Measurements from ENCODE around the gene ANKRD40. TPM values are rescaled to one million over a fixed set of nuclear protein-coding genes. Genes with fewer than 3 reads are reported as not detected.
A peak's percentile ranks its signal among the peaks of the same experiment; 100 is the strongest.

The ANKRD40 gene
- total and polyA plus RNA-seq, 9 of the 15 experiments (the other 6 are each of a cell fraction or from before 2014, with no cell fraction given) = 9.0 to 28.9 (median 27.7) TPM

GRCh38 chr17:50708050-50709000 is 611 bp upstream of the ANKRD40 start (continued):
- TF ChIP-seq CTCFL (IDR thresholded peaks at IDR 0.05; ENCODE audit: borderline replicate concordance, insufficient read depth, low read depth, low read length, poor library complexity, severe bottlenecking) (no peak), ZNF696 (CRISPR knock-in tag; conservative IDR thresholded peaks at IDR 0.05) (no peak), GATAD2A (IDR thresholded peaks at IDR 0.05) (no peak), ZNF668 (CRISPR knock-in tag; IDR thresholded peaks at IDR 0.05) (0 out of 2 replicates have a peak, but pooled peaks have one; percentile 51), EZH2 (IDR thresholded peaks at IDR 0.05; ENCODE audit: borderline replicate concordance, low read depth, low read length) (no peak), FOXA3 (CRISPR knock-in tag; conservative IDR thresholded peaks at IDR 0.05 in 1 of 2, IDR thresholded peaks at IDR 0.05 in 1 of 2) (0 out of 4 replicates have a peak, but pooled peaks have one; percentile 1 to 41), GABPA (tag; conservative IDR thresholded peaks at IDR 0.05; ENCODE audit: low read depth) (peak; percentile 77), ZNF23 (CRISPR knock-in tag; IDR thresholded peaks at IDR 0.05) (no peak), GTF2A2 (tag; IDR thresholded peaks at IDR 0.05) (0 out of 2 replicates have a peak, but pooled peaks have one; percentile 3), PBX2 (CRISPR knock-in tag; IDR thresholded peaks at IDR 0.05; ENCODE audit: low read depth) (no peak), PBX2 (tag; conservative IDR thresholded peaks at IDR 0.05; ENCODE audit: low read depth) (peak; percentile 32; the same call in 1 of the 2 replicates), ZNF586 (CRISPR knock-in tag; conservative IDR thresholded peaks at IDR 0.05) (no peak), THRA (IDR thresholded peaks at IDR 0.05) (no peak; the same call in 1 of the 2 replicates), NCOA2 (IDR thresholded peaks at IDR 0.05; ENCODE audit: partially characterized antibody in 2 of 2) (peak in 1 of 2 experiments; percentile 42)
